ENCODE results near the gene CTNNA1.

DNA sequence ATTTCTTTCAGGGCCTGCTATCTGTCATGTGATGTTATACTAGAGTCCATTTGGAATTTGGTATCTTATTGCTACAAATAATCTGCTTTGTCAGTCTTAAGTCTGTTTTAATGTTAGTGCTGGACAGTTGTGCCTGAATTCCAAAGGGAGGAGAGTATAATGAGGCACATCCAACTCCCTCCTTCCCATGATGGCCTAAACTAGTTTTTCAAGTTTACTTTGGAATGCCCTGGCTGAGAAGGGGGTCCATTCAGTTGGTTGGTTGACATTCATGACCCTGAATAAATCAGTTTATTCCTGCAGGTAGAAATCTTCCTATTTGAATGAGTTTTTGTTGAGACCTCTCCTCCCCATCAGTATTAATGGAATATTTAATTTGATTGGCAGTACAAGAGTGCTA, 131.3 kb downstream of the CTNNA1 start:
- TF ChIP-seq, protein P1, sequence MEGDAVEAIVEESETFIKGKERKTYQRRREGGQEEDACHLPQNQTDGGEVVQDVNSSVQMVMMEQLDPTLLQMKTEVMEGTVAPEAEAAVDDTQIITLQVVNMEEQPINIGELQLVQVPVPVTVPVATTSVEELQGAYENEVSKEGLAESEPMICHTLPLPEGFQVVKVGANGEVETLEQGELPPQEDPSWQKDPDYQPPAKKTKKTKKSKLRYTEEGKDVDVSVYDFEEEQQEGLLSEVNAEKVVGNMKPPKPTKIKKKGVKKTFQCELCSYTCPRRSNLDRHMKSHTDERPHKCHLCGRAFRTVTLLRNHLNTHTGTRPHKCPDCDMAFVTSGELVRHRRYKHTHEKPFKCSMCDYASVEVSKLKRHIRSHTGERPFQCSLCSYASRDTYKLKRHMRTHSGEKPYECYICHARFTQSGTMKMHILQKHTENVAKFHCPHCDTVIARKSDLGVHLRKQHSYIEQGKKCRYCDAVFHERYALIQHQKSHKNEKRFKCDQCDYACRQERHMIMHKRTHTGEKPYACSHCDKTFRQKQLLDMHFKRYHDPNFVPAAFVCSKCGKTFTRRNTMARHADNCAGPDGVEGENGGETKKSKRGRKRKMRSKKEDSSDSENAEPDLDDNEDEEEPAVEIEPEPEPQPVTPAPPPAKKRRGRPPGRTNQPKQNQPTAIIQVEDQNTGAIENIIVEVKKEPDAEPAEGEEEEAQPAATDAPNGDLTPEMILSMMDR (IDR thresholded peaks at IDR 0.05; ENCODE audit: low read depth, low read length, poor library complexity, severe bottlenecking): no peak
- no peak for TF ChIP-seq EZH2phosphoT487 (IDR thresholded peaks at IDR 0.05; ENCODE audit: borderline replicate concordance, low read length)
